Glomerular visceral epithelial cell (primary cell): Measurements from ENCODE around the gene L3MBTL4.
"Not testable (repeated sequence)": the region's sequence is repeated elsewhere in the genome, so short reads cannot be mapped to it uniquely, and the experiment has no call there.

ENCODE experiments used
- DNase-seq: peaks from one replicate; pipeline ENCODE4 v3.0.0-alpha.2; 2016; ENCODE audit errors: extremely low spot score

L3MBTL4 gene

DNA sequence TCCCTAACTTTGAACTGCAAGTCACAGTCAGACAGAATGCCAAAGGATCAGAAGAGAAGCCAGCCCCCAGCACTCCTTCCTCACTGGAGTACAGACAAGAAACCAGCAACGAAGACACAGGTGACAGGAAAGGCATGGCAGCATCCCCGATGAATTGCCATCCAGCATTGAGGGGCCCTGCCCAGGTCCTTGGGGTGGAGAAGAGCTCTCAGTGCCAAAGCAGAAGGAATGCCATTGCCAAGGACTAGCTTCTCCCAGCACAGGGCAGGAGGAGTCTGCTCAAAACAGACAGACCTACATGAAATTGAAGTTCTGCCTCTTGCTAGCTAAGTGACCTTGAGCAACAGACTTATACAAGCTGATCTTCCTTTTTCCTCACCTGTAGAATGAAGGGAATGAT, 220.1 kb downstream of the L3MBTL4 start:
- no peak for DNase-seq

DNA sequence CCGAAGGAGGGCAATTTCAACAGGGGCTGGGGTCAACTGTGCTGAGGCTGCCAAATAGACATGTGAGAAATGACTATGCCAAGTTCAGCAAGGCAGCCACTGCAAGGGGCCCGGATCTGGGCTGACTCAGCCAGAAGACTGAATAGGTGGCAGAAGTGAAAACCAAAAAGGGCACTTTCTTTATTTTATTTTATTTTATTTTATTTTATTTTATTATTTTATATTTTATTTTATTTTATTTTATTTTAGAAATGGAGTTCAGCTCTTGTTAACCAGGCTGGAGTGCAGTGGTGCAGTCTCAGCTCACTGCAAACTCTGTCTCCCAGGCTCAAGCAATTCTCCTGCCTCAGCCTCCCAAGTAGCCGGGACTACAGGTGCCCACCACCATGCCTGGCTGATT, 228.9 kb downstream of the L3MBTL4 start:
- not testable (repeated sequence) for DNase-seq

DNA sequence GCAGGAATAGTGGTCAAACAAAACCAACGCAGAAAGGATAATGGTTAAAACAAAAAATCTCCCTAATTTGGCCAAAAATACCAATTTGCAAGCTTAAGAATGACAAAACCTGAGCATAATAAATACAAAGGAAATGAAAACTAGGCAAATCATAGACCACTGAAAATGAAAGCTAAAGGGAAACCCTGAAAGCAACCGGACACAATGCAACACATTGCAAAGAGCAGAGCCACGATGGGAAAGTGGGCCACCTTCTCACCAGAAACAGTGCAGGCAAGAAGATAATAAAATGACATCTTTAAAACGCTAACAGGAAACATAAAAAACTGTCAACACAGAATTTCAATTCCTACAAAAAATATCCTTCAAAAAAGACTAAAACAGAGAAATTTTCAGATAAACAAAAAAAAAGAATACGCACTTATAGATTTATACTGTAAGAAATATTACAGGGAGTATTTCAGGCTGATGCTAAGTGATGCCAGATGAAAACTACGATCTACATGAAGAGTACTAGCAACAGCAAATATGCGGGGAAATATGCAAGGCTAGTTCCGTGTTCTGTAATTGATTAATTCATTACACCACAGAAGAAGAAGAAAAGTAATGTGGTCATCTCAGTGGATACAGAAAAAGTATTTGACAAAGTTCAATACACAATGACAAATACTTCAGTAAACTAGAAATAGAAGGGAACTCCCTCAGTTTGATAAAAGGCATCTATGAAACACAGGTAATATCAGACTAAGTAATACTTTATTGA, 239.5 kb downstream of the L3MBTL4 start:
- no peak for DNase-seq

DNA sequence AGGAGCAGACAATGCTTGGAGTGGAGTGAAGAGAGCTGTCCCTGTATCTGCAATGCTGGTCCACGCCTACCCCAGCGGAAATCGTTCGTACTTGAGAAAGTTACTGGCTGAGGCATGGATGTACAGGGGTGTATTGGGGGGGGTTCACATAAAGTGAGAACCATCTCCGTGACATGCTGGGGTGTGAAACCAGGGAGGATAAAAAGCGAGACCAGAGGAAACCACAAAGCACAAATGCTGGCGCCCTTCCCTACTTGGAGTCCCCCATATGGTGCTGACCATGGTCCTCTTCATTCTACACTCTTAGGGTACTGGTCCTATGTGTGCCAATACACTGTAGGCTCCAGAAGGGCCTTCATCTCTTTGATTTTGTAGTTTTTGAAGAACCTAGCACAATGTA, 244.1 kb downstream of the L3MBTL4 start:
- no peak for DNase-seq

DNA sequence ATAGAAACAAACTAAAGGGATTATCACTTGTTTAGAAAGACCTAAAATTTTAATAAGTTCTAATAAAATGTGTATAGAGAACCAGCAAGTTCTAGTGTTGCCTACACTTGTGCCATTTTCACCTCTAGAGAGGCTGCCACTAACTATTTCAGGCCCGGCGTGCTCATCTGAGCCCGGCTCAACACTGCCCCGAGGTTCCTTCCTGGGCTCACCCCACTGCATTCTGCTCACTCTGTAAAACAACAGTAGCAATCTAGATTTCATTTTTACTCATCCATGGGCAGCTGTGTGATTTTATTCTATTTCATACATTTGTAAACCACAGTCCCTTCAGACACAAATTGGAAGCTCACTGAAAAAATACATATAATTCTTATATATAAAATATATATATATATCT, 253.2 kb downstream of the L3MBTL4 start:
- DNase-seq: no peak

DNA sequence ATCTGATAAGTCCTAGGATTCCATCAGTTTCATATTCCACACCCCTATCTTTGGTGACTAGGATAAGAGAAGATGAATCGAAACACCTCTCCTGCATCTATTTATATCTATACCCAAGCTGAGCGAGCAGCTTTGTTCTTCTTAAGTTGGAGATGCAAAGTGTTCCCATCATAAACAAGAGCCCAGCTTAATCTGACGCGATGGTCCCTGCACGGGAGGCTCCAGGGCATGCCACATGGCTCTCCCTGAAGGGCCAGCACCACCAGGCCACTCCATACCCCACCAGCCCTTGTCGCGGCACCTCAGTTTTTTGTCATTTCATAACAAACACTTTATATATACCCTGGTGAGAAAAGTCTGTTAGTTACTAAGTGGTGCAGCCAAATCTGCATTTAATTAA, 255.3 kb downstream of the L3MBTL4 start:
- DNase-seq: no peak

DNA sequence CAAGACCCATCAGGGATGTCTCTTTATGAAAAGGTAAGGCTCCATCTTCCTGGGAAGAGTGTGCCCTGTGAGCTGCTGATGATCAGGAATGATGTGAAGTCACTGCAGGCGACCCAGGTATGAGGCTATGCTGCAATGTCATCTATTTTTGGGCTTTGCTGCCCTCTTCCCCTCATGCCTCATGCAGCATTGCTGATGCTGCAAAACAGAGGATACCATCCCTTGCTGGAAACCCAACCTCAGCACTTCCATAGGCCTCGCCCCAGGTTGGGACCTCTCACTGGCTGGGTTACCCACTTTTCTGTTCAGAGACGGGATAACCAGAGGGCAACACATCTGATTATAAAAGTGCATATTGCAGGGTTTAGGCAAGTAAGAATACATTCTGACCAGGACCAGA, 255.8 kb downstream of the L3MBTL4 start:
- DNase-seq: no peak

DNA sequence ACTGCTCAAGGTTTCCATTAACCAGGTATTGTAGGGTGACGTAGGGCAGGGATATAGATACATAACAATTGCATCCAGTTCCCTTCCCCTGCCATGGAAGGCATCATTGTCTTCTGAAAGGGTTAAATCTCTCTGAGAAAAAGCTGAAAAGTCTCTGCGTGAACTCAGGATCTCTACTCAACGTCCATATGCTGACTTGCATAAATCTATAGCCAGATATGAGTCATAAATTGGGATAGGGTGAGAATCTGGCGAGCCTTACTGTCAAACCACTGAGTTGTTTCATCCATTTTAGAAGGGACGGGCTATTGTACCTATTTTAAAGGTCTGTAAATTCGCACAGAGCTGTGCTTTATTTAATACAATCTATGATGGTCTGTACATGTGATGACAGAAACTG, 258.3 kb downstream of the L3MBTL4 start:
- DNase-seq: no peak

DNA sequence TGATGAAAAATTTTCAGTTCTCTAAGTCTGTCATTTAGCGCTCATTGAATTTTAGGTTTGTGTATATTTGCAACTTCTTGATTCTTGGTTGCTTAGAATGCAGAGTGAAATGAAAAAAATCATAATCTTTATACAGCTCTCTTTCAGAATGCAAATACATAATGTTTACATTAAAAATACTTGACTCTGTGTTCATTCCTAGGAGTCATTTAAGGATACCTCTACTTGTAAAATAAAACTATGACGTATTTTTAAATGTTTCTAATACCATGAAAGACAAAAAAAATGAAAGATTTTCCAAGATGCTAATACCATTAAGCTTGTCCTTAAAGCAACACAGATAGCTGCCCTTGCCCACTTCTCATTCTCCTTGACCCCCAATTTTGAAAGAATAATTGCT, 259.0 kb downstream of the L3MBTL4 start:
- DNase-seq: no peak

DNA sequence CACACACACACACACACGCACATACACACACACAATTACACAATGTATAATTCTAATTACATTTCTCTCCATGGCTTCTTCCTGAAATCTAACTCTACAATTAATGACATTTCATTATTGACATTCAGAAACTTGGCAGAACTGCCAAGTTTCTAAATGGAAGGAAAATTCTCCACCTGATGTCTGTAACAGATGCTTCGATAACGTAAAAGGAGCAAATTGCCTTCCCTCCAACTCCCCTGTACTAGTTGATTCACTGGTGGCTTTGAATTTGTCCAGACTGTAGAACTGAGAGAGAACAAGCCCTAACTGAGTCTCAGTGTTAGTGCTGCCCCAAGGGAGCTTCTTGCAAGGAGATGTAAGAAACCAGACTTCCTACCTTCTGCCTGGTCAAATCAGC, 264.3 kb downstream of the L3MBTL4 start:
- no peak for DNase-seq

DNA sequence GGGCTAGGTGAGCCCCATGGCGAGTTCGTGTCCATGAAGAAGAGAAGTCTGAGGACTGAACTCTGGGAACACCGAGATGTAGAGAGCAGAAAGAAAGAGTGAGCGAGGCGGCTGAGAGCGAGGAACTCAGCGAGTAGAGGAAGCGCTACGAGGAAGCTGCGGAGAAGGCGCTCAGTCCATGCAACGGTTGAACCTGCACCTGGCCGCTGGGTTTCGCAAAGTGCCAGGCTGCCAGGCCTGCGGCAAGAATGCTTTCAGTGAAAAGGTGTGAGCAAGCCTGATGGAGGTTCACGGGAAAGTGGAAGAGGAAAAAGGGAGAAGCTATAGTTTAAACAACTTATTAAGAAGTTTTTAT, 268.4 kb downstream of the L3MBTL4 start:
- DNase-seq: no peak

DNA sequence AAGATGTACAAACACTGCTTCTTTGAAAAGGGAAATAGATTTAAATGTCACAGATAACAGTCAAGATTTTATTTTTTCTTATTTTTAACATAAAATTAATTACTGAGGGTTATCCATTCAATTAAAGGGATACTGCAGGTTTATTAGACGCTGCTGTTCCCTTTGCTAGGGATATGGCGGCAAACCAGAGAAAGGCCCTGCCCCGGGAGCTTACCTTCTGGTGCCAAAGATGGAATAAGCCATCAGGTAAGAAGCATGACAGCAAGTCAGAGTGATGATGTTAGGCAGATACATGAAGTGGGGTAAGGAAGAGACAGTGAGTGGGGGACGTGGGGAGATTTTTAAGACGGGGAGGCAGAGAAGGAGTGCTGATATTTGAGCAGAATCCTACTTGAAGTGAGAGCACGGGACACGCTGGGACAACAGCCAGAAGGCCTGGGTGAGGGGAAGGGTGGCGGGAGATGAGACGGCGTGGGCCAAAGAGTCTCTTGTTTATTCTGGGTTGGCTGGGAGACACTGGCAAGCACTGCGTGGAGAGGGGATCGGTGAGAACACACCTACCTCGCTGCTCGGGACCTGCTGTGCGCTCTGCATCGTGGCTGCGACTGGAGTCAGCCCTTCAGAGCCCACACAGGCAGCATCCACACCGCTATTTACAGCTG, 268.9 kb downstream of the L3MBTL4 start:
- no peak for DNase-seq

DNA sequence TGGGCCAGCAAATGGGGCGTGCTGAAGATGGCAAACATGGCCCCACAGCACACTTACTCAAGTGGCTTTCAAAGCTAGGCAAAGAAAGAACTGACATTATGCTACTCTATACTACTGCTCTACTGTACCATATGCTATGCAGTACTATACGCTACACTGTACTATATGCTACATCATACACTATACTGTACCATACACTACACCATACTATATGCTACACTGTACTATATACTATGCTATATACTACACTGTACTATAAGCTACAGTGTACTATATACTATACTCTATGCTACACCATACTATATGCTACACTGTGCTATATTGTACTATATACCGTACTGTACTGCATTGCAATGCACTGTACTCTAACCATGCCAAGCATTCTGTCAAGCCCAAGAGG, 275.7 kb downstream of the L3MBTL4 start:
- no peak for DNase-seq

DNA sequence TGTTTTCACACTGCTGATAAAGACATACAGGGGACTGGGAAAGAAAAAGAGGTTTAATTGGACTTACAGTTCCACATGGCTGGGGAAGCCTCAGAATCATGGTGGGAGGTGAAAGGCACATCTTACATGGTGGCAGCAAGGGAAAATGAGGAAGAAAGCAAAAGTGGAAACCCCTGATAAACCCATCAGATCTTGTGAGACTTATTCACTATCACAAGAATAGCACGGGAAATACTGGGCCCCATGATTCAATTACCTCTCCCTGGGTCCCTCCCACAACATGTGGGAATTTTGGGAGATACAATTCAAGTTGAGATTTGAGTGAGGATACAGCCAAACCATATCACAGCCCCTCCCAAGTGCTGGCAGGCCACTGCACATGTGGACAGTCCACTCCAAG, 278.8 kb downstream of the L3MBTL4 start:
- not testable (repeated sequence) for DNase-seq

DNA sequence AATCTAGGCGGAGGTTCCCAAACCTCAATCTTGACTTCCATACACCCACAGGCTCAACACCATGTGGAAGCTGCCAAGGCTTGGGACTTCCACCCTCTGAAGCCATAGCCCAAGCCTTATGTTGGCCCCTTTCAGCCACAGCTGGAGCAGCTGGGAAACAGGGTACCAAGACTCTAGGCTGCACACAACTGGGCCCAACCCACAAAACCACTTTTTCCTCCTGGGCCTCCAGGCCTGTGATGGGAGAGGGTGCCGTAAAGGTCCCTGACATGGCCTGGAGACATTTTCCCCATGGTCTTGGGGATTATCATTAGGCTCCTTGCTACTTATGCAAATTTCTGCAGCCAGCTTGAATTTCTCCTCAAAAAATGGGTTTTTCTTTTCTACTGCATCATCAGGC, 279.7 kb downstream of the L3MBTL4 start:
- not testable (repeated sequence) for DNase-seq

DNA sequence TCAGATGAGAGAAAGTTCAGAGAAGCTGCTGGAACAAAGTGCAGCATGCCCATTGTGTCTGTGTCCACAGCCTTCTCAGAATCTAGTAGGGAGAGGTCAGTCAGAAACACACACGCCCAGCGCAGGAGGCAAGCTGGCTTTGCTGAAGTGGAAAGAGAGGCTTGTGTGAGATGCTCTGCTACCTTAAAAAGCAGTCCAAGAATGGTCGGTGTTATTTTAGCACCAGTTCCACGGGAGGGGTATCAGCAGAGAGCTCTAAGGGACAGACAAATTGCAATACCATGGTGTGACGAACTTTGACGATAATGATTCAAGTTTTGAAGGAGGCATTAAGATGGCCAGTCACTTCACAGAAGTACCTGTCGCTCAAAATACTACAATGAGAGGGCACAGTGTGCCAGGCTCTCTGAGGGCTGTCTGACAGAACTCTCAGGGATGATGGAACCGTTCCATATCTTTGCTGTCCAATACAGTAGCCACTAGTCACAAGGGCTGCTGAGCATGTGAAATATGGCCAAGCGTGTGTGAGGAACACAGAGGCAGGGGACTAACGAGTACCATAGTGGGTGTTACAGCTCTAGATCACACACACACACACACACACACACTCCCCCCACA, 281.9 kb downstream of the L3MBTL4 start:
- DNase-seq: no peak

DNA sequence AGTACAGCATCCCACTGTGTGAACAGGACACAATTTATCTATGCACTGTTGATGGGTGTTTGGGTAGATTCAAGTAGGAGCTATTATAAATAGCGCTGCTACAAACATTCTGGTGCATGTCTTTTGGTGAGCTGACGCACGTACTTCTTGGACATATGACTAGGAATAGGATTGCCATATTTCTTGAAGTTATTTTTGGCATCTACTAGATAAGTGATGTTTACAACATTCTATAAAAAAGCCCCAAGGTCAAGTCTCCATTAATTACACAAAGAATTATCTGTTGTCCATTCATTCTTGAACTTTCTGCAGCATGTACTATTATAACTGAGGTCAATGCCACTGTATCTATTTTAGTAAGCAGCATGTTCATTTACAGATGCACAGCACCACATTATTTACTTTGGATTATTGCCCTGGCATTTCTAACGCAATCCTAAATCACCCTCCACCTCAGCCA, 293.9 kb downstream of the L3MBTL4 start:
- DNase-seq: no peak

DNA sequence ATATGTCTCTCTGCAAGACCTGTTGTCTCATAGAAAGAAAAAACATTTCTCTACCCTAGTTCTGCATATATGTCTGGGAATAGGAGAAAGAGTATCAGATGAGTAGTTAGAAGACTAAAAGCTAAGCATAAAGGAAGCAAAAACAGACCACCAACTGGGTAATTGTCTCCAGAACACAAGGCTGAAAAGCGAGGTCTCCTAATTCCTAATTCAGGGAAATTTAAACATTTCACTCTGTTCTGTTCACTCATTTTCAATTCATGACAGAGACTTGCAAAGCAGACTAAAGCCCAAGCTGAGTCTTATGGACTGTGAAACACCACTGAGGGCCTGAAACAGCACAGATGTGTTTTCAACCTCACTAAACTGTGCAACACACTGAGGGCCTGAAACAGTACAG, 294.9 kb downstream of the L3MBTL4 start:
- DNase-seq: no peak

DNA sequence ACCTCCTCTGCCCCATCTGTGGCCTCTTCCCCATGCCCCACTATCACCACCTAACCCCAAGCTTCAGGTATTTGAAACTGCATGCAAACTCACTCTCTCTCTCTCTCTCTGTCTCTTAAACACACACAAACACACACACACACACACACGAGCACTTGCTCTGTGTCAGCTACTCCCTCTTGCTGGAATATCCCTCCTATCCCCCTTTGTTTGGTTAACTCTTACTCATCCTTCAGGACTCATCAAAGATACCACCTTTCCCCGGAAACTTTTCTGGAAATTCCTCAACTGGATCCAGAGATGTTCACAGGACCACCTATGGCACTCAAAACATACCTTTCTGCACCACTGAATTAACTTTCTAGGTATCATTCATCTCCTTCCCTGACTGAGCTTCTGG, 296.6 kb downstream of the L3MBTL4 start:
- no peak for DNase-seq

DNA sequence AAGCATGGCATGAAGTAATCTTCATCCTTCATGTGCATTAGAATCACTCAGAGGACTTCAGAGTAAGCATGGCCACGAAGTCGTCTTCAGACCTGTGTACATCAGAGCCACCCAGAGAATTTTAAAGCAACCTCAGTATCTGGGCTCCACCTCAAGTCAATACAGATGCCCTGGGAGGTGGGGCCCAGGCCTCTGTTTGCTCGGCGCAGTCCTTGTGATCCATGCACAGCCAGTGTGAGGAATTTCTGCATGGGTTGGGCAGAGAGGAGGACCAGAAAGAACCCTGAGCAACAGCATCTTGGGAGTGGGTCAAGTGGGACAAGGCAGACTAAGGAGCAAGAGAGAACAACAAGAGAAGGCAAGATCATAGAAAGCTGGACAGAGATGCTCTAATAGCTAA, 299.0 kb downstream of the L3MBTL4 start:
- DNase-seq: no peak

DNA sequence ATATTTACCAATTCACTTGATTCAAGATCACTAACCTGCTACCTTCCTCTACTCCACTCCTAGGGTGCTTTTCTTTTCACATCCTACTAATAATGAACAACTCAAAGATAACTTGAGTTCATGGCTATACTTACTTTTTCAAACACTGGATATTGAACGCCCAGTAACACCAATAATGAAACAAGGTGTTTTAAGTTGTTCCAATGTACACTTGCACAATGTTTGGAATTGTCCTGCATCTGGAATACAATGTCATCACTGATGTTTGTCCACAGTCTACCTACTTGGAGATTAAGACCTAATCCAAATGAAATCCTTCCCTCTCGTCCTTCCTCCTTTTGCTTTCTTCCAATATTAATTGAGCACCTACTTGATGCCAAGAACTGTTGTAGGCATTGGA, 301.1 kb downstream of the L3MBTL4 start:
- DNase-seq: no peak

DNA sequence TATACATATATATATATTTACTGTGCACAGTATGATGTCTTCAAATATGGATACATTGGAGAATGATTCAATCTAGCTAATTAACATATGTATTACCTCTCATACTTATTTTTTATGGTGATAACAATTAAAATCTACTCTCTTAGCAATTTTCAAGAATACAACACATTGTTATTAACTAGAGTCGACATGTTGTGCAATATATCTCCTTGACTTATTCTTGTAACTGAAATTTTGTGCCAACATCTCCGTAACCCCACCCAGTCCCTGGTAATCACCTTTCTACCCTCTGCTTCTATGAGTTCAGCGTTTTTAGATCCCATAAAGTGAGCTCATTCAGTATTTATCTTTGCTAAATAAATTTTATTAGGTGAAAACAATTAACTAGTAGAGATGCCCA, 303.0 kb downstream of the L3MBTL4 start:
- DNase-seq: no peak

DNA sequence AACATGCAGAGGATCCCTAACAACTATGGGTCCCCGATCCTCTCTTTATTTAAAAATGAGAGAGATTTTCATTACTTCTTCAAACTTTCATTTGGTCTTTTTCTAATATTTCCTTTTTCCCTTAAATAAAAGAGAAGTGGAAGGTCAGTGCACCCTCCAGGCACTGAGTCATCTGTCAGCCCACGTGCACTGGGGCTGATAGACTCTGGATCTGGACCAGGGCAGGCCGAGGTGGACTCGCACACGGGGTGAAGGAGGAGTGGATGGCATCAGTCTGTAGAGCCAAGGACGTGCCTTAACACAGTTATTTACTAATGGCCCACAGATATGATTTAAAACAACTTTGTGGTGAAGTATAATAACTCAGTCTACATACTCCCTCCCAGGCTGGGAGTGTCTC, 305.0 kb downstream of the L3MBTL4 start:
- no peak for DNase-seq
